NCI-H1694 (cell line): Measurements from ENCODE around the gene PPP1R13B.

ENCODE experiments used
- DNase-seq: peaks from one replicate; lab custom pipeline; 2025; lab: John Stamatoyannopoulos, UW

PPP1R13B gene

GRCh38 chr14:103744621-103745395 is 102.6 kb downstream of the PPP1R13B start:
- no peak for DNase-seq

DNA sequence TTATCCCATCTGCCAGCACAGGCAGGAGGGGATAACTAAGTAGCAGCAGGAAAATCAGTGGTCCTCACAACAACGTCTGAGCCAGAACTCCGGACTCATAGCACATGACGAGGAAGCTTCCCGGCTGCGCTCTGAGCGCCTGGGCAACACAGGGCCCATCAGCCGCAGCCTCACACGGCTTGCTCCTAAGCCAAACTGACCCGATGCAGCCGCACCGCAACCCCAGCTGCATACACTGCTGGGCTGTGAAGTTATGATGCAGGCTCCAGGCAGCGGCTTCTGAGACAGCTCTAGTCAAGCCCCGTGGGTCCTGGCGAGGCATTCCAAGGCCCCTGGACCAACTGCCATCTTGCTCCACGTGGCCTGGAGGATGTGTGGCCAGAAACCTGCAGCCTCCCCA is 103.7 kb downstream of the PPP1R13B start:
- no peak for DNase-seq

- DNase-seq: no peak
Observed at GRCh38 chr14:103742499-103743255, 104.7 kb downstream of the PPP1R13B start.

- no peak for DNase-seq
Observed at GRCh38 chr14:103741876-103742275, 105.5 kb downstream of the PPP1R13B start.

DNA sequence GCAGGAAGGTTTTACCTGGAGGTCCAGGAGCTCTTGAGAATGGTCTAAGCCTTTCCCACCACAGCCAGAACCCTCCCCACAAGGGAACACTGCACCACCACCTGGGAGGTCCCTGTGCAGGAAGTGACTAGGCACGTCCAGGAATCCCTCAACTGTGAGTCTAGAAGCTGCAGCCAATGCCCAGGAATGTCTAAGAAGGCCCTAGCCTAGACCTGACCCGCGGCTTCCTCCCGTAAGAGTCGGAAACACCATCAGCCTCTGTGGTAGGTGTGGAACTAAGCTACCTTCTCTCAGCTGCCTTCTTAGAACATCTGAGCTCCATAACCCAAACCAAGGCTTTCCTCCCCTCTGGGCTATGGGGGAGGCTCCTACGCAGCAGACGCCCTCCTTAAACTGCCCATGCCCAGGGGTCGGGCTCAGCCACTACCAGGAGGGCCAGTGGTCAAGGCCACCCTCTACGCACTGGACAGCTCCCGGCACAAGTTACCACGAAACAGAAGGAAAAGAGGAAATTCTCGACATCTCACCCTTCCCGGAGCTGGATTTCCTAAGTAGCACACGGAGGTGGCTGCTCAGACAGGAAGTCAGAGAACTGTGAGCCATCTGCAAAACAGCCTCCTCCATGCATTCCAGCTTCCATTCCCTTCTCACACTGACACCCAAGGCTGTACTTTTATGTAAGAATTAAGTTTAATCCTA is 106.2 kb downstream of the PPP1R13B start:
- no peak for DNase-seq

GRCh38 chr14:103739793-103740501 is 107.4 kb downstream of the PPP1R13B start:
- no peak for DNase-seq

GRCh38 chr14:103739466-103739792 is 107.9 kb downstream of the PPP1R13B start:
- no peak for DNase-seq

DNA sequence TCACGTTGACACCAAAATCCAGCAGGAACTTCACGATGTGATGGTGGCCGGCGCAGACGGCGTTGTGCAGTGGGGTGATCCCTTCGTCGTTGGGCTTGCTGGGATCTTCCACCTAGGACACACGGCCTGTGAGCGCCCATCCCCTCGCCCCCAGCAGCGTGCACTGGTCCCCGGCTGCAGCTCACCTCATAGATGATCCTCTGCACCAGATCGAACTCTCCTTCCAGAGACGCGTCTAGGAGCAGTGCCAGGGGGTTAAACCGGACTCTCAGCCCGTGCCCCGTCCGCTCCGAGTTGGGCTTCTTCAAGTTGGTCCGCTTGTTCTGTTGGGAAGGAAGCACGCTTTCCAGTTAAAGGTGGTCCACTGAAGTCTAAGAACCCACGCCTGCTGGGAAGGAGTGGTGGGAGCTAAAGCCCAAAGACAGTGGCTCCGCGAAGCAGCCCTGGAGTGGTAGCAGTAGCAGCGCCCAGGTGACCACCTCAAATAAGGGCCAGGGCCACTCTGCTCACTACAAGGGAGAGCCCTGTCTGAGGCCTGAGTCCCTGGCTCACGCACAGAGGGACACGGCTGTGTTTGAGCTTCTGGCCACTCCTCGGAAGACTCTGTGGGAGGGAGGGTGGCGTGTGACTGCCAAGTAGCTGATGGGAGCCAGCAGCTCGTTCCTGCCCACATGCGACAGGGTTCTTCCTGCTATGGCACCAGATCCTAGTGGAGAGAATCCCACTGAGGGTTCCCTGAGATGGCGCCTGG is 108.5 kb downstream of the PPP1R13B start:
- DNase-seq: no peak

- DNase-seq: no peak
Observed at GRCh38 chr14:103738166-103738565, 109.2 kb downstream of the PPP1R13B start.

DNA sequence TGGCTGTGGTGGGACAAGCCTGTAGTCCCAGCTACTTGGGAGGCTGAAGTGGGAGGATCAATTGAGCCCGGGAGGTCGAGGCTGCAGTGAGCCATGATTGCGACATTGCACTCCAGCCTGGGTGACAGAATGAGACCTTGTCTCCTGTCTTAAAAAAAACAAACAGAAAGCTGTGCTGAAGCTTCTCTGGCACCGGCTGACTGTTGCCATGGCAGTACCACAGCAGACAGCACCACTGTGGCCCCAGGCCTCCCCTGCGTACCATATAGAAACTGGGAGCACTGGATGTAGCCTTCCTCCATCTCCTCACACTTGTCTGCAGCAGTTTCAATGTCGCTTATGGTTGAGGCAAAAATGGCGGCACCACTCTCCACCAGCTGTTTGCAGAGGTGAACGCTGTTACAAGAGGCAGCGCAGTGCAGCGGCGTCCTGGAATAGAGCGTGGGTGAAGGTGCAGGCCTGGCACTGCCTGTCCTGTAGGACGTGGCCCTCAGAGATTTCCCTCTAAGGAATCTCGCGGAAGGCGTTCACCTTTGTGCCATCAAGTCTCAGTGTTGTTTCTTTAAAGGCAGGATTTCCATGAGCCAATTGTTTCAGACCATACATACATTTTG is 109.8 kb downstream of the PPP1R13B start:
- DNase-seq: no peak

- no peak for DNase-seq
Observed at GRCh38 chr14:103736546-103737431, 110.6 kb downstream of the PPP1R13B start.

GRCh38 chr14:103735815-103736545 is 111.4 kb downstream of the PPP1R13B start:
- no peak for DNase-seq

DNA sequence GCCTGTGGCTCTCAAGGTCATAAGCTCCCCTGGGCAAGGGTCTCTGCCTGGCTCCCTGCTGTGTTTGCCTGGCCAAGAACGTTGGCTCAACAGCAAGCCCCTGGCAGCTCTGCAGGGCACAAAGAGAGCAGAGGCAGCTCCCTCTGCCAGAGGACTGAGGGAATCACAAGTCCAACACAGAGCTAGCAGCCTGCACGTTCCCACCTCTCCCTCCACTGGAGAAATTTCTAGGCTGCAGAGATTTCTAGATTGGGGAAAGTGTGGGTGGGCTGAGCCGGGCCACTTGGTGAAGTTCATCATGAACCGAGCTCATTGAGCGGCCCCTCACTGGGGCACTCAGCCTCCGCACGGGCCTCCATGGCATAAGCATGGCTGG is 111.9 kb downstream of the PPP1R13B start:
- DNase-seq: no peak

DNA sequence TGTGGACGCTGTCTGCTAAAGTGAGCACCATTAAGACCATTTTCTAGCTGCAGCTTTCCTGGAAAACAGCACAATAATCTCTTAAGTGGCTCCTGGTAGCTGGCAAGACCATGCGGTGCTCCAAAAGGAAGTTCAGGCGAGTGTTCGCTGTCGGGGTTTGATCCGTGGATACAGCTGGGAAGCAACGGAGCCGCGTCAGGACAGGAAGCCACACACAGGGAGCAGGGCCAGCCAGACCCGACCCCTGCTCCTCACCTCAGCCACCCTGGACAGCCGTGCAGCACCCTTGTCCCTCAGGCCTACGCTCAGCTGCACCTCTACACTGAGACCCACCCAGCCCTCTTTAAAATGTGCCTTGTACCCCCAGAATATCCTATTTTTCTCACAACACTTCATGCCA is 112.4 kb downstream of the PPP1R13B start:
- no peak for DNase-seq

DNA sequence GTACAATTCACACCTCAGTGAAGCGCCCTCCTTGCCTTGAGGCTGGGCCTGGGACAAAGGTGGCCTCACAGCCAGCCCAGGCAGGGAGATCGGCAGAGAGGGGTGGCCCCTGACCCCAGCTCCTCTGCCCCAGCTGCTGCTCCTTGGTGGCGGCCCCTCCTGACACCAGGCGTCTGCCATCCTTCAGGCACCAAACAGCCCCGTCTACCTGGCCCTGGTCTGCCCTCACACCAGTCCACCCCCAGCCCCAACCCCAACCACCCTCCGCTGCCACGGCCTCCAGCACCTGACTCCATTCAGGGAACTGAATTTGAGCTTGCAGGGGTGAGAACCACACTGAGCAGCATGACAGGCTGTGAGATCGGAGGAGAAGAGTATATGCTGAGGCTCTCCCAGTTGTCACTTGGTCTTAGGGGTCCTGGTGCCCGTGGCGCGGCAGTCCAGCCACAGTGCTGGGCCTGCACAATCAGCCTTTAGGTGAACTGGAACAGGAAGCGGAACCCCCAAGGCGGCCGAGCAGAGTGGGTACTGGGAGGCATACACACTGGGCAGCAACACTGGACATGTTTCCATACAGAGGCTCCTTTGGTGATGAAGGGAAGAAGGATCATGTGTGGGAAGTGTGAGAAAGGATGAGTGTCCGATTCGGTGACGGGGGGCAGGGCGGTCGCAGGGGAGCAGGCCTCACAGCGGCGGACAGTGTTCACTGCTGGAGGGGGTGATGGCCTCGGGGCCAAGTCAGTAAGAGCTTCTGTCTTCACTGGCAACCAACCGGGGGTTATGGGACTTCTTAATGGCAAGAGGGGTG is 113.1 kb downstream of the PPP1R13B start:
- DNase-seq: no peak

- DNase-seq: no peak
Observed at GRCh38 chr14:103733651-103734050, 113.7 kb downstream of the PPP1R13B start.

- no peak for DNase-seq
Observed at GRCh38 chr14:103732868-103733620, 114.3 kb downstream of the PPP1R13B start.
